SK-N-SH treated with all-trans-retinoic acid at 6 μM for 48 hours (cell line): ENCODE data around the gene PIK3R4.

Experiments used
- CREB5 ChIP-seq: fragments of 250-450 bp; sonication (Bioruptor Pico); IDR thresholded peaks from 2 replicates; pipeline ENCODE4 v1.5.1; 2020; ENCODE audit warnings: low read depth, mild to moderate bottlenecking, moderate library complexity
- ESRRG ChIP-seq: fragments of 250-450 bp; sonication (Bioruptor Pico); IDR thresholded peaks from 2 replicates; pipeline ENCODE4 v1.6.1; 2021; ENCODE audit warnings: mild to moderate bottlenecking
- PATZ1 ChIP-seq: fragments of 250-450 bp; sonication (Bioruptor Pico); IDR thresholded peaks from 2 replicates; pipeline ENCODE4 v1.8.0; 2020; ENCODE audit warnings: mild to moderate bottlenecking, moderate library complexity, borderline replicate concordance
- POU6F1 ChIP-seq: fragments of 250-450 bp; sonication (Bioruptor Pico); IDR thresholded peaks from 2 replicates; pipeline ENCODE4 v1.8.0; 2021; ENCODE audit warnings: low read depth, mild to moderate bottlenecking, moderate library complexity, borderline replicate concordance
- RARB ChIP-seq: fragments of 250-450 bp; sonication (Bioruptor Pico); IDR thresholded peaks from 2 replicates; pipeline ENCODE4 v1.8.0; 2021; ENCODE audit warnings: mild to moderate bottlenecking, moderate library complexity
- SNAI2 ChIP-seq: fragments of 250-450 bp; sonication (Bioruptor Pico); IDR thresholded peaks from 2 replicates; pipeline ENCODE4 v1.5.0; 2020; ENCODE audit warnings: mild to moderate bottlenecking, moderate library complexity
- TCF4 ChIP-seq: fragments of 250-450 bp; sonication (Bioruptor Pico); IDR thresholded peaks from 2 replicates; pipeline ENCODE4 v1.8.0; 2021; ENCODE audit warnings: mild to moderate bottlenecking, moderate library complexity, borderline replicate concordance
- TOX ChIP-seq: fragments of 250-450 bp; sonication (Bioruptor Pico); IDR thresholded peaks from 2 replicates; pipeline ENCODE4 v1.8.0; 2021; ENCODE audit warnings: mild to moderate bottlenecking, moderate library complexity, borderline replicate concordance
- ZC3H10 ChIP-seq: fragments of 250-450 bp; sonication (Bioruptor Pico); IDR thresholded peaks from 2 replicates; pipeline ENCODE4 v1.5.1; 2021; ENCODE audit warnings: mild to moderate bottlenecking, moderate library complexity
- ZFP3 ChIP-seq: fragments of 250-450 bp; sonication (Bioruptor Pico); IDR thresholded peaks from 2 replicates; pipeline ENCODE4 v1.5.0; 2020; ENCODE audit warnings: mild to moderate bottlenecking, moderate library complexity
- ZFP30 ChIP-seq: fragments of 450-650 bp; formaldehyde crosslinking; IDR thresholded peaks from 2 replicates; pipeline ENCODE4 v1.5.0; 2022; ENCODE audit warnings: mild to moderate bottlenecking, moderate library complexity
- ZNF70 ChIP-seq: fragments of 450-650 bp; formaldehyde crosslinking; IDR thresholded peaks from 2 replicates; pipeline ENCODE4 v1.5.0; 2020; ENCODE audit warnings: mild to moderate bottlenecking, moderate library complexity
- ZNF8 ChIP-seq: fragments of 450-650 bp; formaldehyde crosslinking; IDR thresholded peaks from 2 replicates; pipeline ENCODE4 v1.5.0; 2020; ENCODE audit warnings: mild to moderate bottlenecking, moderate library complexity

- TF ChIP-seq ZC3H10 (CRISPR knock-in tag) (no peak), PATZ1 (CRISPR knock-in tag) (no peak), ZFP30 (CRISPR knock-in tag) (no peak), ESRRG (CRISPR knock-in tag) (no peak), ZNF8 (CRISPR knock-in tag) (no peak), SNAI2 (CRISPR knock-in tag) (no peak), TOX (CRISPR knock-in tag) (no peak), CREB5 (CRISPR knock-in tag) (0 out of 2 replicates have a peak, but pooled peaks have one; percentile 5), TCF4 (CRISPR knock-in tag) (no peak), ZNF70 (CRISPR knock-in tag) (no peak), ZFP3 (CRISPR knock-in tag) (no peak), POU6F1 (CRISPR knock-in tag) (no peak), RARB (CRISPR knock-in tag) (no peak)
These were observed at the start of gene PIK3R4 for GRCh38 chr3:130746246-130747039.
